HG03108 (cell line): ENCODE measurements around the gene DLG2.
A peak's percentile ranks its signal among the peaks of the same experiment; 100 is the strongest.

Source experiments
- ATAC-seq: cut with Tn5 transposase; IDR thresholded peaks from one replicate; pipeline ENCODE4 v1.9.1; 2021; ENCODE audit warnings: moderate library complexity; ENCODE audit not compliant: unreplicated experiment

Gene DLG2

DNA sequence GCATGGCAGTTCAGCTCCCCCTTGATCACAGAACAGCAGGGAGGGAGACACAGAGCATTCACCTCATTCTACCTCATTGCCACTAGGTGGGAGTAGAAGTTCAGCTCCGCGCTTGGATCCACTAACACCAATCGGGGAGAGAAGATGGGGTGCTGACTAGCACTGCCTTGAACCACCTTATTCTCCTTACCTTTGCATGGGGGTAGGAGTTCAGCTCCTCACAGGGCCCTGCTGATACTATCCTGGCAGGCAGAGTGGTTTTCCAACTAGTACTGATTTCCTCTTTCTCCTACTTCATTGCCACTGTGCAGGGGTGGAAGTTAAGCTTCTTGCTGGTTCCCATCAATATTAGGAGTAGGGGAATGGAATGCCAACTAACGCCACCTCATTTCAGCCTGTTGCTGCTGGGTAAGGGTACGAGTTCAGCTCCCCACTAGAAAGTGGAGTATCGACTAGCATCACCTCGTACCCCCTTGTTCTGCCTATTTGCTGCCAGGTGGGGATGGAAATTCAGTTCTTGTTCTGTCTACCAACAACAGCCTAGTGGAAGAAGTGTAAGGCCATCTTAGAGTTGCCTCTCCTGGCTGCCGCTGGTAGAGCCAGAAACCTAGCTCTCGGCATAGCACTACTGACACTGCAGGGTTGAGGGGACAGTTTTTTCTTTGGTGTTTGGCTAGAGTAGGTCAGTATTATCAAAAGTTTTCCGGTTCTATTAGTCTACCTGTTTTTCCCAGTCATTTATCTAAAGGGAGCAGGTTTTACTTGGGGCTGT is 1790.1 kb downstream of the DLG2 start:
- ATAC-seq = peak; percentile 76

DNA sequence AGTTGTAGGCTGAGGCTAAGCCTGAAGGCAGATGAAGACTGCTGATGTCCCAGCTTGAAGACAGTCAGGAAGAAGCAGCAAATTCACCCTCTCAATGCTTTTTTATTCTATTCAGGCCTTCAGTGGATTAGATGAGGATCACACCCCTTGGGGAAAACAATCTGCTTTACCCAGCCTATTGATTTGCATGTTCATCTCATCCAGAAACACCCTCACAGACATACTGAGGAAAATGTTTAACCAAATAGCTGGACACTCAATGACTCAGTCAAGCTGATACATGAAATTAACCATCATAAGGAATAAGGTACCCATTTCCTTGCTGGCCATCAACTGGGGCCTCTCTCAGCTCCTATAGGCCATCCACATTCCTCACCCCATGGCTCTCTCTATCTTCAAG is 1791.1 kb downstream of the DLG2 start:
- ATAC-seq = no peak

DNA sequence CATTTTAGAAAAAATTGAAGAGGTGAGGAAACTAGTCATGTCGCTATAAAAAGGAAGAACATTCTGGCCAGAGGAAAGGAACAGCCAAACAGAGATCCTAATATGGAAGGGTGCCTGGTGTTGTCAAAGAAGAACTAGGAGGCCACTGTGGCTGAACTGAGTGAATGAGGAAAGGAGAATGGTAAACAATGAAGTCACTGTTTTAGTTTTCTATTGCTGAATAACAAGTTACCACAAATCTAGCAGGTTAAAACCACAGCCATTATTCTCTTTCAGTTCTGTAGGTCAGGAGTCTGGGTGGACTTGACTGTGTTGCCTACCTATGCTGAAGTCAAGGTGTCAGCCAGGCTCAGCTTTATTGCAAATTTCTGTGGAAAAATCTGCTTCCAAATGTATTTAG is 1791.7 kb downstream of the DLG2 start:
- ATAC-seq = peak; percentile 78

DNA sequence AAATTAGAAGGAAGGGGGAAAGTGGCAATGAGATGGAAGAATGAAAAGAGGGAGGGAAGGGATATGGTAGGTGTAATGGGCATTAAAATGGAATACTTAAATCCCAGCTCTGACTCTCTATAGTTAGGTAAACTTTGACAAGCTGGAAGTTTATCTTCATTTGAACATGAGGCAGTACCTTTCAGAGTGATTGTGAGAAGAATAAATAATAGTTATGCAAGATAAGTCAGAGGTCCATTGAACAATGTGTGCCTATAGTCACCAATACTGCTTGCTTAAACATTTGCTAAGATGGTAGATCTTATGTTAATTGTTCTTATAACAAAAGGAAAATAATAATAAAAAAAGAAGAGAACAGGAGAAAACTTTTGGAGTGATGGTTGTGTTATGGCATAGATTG is 1795.2 kb downstream of the DLG2 start:
- ATAC-seq = no peak

DNA sequence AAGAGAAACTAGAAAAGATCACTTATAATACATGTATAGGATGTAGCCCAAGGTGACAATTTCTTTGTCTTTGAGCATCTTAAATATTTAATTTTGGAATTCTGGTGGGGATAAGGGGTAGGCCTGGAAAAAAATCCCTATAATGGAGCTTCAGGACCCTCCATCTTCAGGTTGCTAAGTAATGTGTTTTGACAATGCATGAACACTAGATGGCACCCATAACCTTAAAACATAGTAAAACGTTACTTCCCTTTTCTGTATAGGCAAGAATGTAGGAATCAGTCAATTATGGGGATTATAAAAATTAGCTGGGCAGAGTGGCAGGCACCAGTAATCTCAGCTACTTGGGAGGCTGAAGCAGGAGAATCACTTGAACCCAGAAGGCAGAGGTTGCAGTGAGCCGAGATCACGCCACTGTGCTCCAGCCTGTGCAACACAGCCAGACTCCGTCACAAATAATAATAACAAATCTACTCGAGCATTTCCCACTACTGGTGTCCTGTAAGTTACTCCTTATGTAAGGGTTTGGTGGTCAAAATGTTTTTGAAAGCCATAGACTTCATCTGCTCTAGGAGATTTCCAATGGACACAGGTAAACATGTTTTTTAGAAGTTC is 1799.1 kb downstream of the DLG2 start:
- peak; percentile 71 for ATAC-seq

DNA sequence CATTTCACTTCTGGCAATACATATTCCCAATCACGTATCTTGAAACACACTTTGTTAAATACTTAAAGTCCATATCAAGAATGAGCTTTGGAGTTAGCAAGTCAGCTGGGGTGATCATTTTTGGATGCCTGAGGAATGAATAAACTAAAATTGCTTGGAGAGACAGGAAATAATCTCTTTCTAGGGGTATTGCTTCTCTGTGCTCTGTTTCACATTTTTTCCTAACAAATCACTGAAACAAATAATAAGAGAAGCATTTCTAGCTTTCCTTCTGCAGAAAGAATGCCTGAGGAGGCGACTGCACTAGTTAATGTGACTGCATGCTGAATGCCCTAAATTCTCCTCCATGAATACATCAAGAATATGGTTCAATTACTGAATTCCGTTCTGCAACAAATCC is 1799.6 kb downstream of the DLG2 start:
- ATAC-seq = no peak

DNA sequence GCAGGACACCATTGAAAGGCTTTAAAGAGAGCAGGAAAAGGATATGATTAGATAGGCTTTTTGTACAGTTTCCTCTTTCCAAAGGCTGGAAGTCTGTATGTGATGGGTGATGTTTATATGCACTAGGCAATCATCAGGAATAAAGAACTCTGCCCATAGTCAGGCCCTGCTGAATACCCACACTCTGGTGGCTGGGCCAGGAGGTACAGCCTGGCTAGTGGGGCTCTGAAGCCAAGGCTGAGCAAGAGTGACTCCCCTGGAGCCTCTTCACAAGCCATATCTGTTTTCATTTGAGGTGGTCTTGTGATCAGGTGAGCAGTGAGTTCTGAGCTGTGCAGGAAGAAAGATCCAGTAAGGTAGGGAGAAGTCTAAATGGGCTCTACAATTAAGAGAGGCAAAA is 1801.1 kb downstream of the DLG2 start:
- ATAC-seq = no peak

DNA sequence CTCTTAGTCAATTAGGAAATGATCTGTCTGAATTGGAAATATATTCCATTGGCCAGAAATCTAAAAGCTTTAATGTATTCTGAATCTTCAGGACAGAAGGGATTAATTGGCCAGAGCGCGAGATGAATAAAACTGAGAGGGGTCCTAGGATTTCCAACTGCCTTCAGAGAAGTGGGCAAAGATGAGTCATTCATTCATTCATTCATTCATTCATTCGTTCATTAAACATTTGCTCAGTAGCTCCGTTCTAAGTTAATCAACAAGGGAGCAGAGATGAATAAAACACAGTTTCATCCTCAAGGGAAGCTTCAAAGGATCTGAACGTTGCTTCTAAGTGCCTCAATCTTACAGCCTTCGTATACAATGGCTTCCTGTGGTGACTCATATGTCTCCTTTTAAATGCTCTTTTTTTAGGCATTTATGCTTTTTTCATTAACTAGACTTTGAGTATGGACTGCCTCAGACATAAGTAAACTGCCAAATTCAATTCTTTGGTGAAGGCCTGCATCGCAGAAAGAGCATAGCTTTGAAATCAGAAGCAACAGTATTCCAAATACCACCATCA is 1803.6 kb downstream of the DLG2 start:
- ATAC-seq = no peak

DNA sequence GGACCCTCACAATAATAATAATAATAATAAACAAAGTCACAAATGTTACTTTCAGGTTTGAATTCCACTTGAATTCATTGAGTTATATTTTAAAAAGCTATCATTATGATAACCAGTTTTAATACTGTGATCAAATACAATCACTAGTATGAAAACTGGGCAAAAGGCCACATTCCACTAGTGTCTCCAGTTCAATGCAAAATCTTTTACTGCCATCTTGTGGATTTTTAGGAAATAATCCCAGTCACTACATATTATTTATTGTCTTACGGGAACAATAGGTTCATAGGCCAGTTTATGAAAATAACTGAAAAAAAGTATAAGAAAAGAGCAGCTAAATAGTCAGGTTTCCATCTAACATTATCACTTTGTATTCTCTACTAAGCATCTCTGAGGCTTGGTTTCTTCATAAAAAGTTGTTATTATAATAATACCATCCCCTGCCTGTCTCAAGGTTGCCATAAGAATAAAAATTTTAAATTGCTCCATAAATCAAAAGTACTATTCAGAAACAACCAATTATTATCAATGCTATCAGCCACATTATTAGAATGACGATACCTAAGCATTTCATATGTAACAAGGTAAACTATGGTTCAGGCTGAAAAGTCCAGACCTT is 1807.1 kb downstream of the DLG2 start:
- ATAC-seq = no peak

DNA sequence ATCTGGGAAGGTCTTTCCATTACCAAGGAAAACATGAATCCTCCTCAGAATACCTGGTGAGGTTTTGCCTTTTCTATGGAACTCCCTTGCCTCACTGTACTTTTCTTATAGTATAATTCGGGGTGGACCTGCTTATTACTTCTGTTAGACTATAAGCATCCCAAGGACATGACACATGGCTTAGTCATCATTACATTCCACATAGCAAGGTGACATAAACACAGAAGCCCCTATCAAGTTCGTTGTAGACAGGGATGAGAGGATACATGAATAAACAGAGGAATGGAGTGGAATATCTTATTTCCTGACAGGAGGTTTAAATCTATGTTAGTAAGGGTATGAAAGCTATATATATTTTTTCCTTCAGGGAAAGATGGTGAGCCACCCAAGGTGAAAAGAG is 1808.8 kb downstream of the DLG2 start:
- ATAC-seq = no peak

DNA sequence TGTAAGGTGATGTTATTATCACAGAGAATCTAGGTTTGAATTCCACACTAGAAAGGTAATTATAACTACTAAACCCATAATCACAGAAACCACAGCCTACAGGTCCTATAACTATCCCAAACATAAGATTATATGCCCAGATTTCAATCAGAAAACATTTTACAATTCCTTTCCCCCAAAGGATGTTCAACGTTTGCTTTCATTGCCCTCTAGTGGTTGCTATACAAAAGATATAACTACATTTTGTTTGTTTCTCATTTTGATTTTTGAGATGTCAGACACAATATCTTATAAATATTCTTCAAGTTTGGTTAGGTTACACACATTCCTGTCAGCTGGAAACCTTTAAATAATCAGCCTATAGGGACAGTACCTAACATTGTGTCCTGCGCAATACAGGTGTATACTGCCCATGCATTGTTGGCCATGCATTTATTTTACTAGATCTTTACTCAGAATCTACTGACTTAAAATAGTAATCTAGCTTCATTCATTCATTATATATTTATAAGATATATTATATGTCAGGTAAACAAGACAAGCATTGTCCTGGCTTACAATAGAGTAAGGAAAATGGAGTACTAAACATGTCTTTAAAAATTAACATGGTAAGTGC is 1810.5 kb downstream of the DLG2 start:
- ATAC-seq = no peak

DNA sequence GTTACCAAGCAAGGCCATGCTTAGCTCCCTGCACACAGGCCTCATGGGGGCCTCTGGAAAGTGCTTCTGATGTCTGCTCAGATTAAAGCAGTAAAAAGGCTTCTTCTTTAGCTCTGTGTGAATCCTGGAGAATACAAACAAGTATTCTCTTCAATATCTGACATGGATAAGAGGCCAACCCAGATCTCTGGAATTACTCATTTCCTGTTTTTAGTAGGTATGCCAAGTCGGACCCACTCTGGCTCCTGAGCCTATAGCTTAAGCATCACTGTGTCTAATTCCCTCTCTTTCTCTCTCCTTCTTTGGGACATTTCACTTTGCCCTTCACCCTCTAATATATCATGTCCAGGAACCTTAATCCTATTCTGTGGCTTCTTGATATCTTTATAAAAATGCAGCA is 1811.4 kb downstream of the DLG2 start:
- ATAC-seq = no peak

DNA sequence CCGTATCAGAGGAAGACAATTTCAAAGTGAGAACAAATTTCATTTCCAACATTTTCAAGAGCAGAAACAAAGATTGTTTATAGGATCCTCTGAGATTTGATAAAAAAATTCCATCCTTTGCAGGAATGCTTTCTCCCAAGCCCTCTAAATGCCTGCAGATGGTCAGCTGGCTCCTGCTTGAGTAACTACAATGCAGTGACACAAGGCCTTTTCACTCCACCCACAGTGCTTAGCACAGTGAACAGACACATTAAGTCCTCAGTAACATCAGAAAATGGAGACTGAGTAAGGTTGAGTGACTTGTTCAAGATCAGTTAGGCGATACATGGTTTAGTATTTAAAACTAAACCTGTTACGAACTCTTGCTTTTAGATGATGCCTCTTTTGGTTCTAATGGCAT is 1813.8 kb downstream of the DLG2 start:
- ATAC-seq = no peak

DNA sequence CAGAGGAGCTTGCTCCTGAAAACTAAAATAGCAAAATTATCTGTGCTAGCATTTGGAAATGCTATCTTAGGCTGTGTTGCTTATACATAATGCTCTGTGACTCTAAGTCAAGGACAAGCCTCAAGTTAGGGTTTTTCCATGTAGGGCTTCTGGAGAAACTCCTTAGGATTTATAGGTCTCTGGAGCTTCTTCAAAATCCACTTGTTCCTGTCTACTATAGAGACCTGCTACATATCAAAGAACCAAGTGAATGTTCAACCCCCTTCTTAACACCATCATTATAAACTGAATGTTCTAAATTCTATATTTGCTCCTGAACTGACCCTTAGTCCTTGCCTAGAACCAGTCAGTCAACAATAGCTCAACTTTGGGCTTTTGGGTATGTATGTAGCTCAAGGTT is 1817.9 kb downstream of the DLG2 start:
- no peak for ATAC-seq

DNA sequence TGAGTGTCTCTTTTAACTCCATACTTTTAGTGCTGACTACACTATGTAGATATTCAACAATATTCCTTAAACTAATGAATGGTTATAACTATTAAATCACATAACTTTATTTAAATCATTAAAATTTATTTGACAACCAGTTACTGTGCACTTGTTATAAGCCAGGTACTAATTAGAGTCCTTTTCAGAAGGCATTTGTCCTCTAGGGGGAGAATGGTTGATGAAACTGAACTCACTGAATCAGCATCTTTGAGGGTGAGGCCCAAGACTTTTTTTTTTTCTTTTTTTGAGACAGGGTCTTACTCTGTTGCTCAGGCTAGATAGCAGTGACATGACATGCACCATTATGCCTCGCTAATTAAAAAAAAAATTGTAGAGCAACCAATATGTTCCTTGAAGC is 1825.3 kb downstream of the DLG2 start:
- ATAC-seq = no peak

DNA sequence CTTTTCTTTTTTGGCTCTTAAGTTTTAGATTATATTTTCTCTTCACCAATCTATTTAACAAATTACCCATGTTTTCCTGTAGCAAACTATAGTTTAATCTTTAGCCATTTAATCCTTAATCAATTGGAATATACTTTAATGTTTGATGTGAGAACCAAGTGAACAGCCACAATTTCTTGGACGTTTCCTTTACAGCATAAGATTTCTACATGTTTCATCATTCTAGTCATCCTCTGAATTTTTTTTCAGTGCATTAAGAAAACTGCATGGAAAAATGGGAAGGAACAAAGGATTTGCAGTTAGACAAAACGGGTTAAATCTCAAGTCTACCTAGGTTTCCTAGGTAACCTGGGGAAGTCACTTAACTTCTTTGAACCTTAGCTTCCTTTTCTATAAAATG is 1833.8 kb downstream of the DLG2 start:
- no peak for ATAC-seq

DNA sequence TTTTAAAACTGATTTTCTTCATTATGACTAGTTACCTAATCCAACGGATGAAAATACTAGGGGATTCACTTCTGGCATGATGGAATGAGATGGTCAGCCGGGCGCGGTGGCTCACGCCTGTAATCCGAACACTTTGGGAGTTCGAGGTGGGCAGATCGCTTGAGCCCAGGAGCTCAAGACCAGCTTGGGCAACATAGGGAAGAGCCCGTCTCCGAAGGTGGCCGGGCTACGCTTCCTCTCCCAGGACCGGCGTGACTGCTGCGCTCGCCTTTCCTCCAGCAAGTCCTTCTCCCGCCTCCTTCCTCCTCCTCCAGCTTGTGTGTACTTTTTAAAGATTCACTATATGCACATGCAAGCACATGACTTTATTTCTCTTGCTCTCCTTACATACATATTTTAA is 1835.6 kb downstream of the DLG2 start:
- no peak for ATAC-seq

DNA sequence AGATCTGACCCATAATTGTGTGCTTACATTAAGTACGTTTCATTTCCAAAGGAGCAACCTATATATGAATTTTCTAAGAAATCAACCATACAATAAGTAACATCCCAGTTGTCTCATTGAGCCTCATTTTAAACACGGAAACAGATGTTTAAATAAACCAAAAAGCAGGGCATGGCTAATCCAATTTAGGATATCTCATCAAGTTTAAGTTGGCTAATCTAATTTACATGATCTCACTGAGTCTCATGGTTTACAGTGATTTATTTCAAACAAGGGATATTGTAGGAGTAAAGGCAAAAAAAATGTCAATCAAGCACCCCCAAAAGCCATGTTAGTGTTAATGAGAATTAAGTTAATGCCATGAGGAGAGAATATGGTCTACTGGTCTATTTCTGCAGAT is 1841.2 kb downstream of the DLG2 start:
- no peak for ATAC-seq

DNA sequence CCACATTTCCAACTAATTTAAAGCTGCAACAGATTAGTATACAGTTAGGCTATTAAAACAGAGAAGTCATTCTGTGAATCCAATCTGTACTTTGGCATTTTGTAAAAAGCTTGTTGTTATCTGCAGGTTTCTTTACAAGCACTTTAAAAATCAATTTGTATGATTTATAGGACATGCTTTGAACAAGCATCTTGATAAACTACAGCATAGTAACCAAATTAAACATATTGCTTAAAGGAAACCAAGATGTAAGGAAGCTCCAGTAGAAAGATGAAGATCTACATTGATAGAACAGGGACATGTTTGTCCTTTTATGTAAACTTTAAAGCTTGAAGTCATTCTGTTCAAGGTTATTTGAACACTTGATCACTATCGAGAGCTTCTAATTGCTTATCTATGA is 1842.7 kb downstream of the DLG2 start:
- ATAC-seq = no peak

DNA sequence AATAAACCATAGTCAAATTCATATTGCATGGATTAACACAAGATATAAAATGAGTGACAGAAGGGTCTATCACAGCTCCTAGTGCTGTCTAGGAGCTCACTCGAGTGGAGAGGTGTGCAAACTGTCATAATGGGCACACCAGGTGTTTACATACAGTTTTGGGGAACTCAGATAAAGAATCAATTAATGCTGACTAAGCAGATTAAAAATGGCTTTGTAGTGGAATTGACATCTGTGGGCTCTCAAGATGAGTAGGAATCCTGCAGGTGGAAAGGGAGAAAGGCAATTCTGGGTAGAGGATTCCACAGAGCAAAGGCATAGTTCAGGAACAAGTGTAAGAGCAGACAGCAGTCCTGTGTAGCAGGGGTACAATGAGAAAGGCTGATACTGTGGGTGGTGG is 1844.8 kb downstream of the DLG2 start:
- no peak for ATAC-seq

DNA sequence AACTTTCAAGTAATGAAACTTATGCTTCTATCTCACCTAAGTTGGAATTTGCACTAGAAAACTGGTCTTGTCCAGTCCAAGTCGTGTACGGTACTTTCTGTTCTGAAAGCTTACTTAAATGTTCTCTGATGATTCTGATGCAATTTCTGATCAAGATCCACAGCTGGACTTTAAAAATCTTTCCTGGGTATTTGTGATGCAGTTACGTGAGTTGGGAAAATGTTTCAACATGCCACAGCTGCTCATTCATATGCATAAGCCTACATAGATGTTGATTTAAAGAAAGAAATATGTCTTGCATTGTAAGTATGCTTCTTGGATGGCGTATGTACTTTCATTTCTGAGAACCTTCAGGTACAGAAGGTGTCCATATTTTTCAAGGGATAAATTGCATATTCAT is 1847.3 kb downstream of the DLG2 start:
- ATAC-seq = no peak

DNA sequence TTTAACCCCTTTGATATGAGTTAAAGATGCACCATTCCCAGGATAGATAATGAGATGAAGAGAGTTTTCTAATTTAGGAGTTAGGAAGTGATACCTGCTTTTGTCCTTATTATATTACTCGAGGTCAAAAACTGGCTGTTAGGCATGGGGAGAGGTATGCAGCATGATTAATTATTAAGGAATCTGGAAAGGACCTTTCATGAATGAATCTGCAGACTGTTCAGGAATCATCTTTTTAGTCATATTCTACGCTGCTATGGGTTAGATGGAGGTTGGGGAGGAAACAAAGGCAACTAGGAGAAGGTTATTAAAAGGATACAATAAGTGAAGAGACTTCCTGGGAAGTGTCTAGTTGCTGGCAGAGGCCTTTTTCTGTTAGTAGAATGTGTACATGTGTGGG is 1848.5 kb downstream of the DLG2 start:
- no peak for ATAC-seq
